HepG2 (cell line): ENCODE measurements around the gene TKFC. TPM values are rescaled to one million over a fixed set of nuclear protein-coding genes. Genes with fewer than 3 reads are reported as not detected.

ENCODE experiments used
- BRD4 ChIP-seq: sonication (generic); formaldehyde crosslinking; IDR thresholded peaks from 2 replicates; pipeline ENCODE4 v1.4.0; 2020; ENCODE audit warnings: missing genetic modification reagents
- CCDC6 ChIP-seq: sonication (generic); formaldehyde crosslinking; IDR thresholded peaks from 2 replicates; pipeline ENCODE4 v1.8.1; 2022; ENCODE audit warnings: mild to moderate bottlenecking, missing genetic modification reagents, moderate library complexity
- CENPT ChIP-seq: sonication (generic); formaldehyde crosslinking; IDR thresholded peaks from 2 replicates; pipeline ENCODE4 v1.8.0; 2022; ENCODE audit warnings: low read depth, mild to moderate bottlenecking, moderate library complexity, missing genetic modification reagents
- ELF4 ChIP-seq: sonication (generic); formaldehyde crosslinking; IDR thresholded peaks from 2 replicates; pipeline ENCODE4 v1.5.0; 2020; ENCODE audit warnings: missing genetic modification reagents, mild to moderate bottlenecking, moderate library complexity, borderline replicate concordance
- FOXC1 ChIP-seq: sonication (generic); formaldehyde crosslinking; IDR thresholded peaks from 2 replicates; pipeline ENCODE4 v1.8.0; 2022; ENCODE audit warnings: mild to moderate bottlenecking, missing genetic modification reagents, borderline replicate concordance
- FOXK1 ChIP-seq: sonication (generic); formaldehyde crosslinking; IDR thresholded peaks from 2 replicates; pipeline ENCODE4 v1.4.0; 2020; ENCODE audit warnings: low read depth, missing genetic modification reagents, borderline replicate concordance
- HIC2 ChIP-seq: sonication (generic); formaldehyde crosslinking; IDR thresholded peaks from 2 replicates; pipeline ENCODE4 v1.9.0; 2022; ENCODE audit warnings: low read depth, missing genetic modification reagents
- HOXA3 ChIP-seq: sonication (generic); formaldehyde crosslinking; IDR thresholded peaks from 2 replicates; pipeline ENCODE4 v1.5.0; 2020; ENCODE audit warnings: missing genetic modification reagents
- NFE2L2 ChIP-seq: fragments of 150-350 bp; IDR thresholded peaks from 2 replicates; pipeline ENCODE4 v1.6.1; 2014; ENCODE audit warnings: low read length
- POLR2G ChIP-seq: fragments of 200-400 bp; formaldehyde crosslinking; IDR thresholded peaks from 2 replicates; pipeline ENCODE4 v1.6.1; 2018; ENCODE audit warnings: mild to moderate bottlenecking, low read depth, low read length, moderate library complexity
- SIN3A ChIP-seq: IDR thresholded peaks from 2 replicates; pipeline ENCODE4 v1.6.1; 2011; ENCODE audit warnings: low read depth, mild to moderate bottlenecking, control low read depth, low read length, borderline replicate concordance
- STAT6 ChIP-seq: sonication (generic); formaldehyde crosslinking; IDR thresholded peaks from 2 replicates; pipeline ENCODE4 v1.4.0; 2020; ENCODE audit warnings: missing genetic modification reagents, mild to moderate bottlenecking, borderline replicate concordance
- TCF12 ChIP-seq, 2 experiments: fragments of 450-650 bp in 1 of 2; sonication (generic) in 1 of 2; formaldehyde crosslinking in 1 of 2; IDR thresholded peaks; 2 replicates each; pipeline versions ENCODE4 v1.6.1 to v1.8.0; 2017 to 2022; ENCODE audit warnings: antibody characterized with exemption in 1 of 2, mild to moderate bottlenecking in 1 of 2, missing genetic modification reagents in 1 of 2, moderate library complexity in 1 of 2
- TEAD3 ChIP-seq: optimal IDR thresholded peaks from 2 replicates; pipeline ENCODE3; 2016; ENCODE audit warnings: borderline replicate concordance
- ZKSCAN1 ChIP-seq: fragments of 150-350 bp; IDR thresholded peaks from 2 replicates; pipeline ENCODE4 v1.6.1; 2014; ENCODE audit warnings: low read length
- ZNF558 ChIP-seq: sonication (generic); formaldehyde crosslinking; IDR thresholded peaks from 2 replicates; pipeline ENCODE4 v1.9.0; 2022; ENCODE audit warnings: mild to moderate bottlenecking, missing genetic modification reagents, borderline replicate concordance
- ZNF567 ChIP-seq: sonication (generic); formaldehyde crosslinking; IDR thresholded peaks from 2 replicates; pipeline ENCODE4 v1.8.1; 2023; ENCODE audit warnings: mild to moderate bottlenecking, missing genetic modification reagents, borderline replicate concordance
- ZNF781 ChIP-seq: sonication (generic); formaldehyde crosslinking; IDR thresholded peaks from 2 replicates; pipeline ENCODE4 v1.5.1; 2020; ENCODE audit warnings: borderline replicate concordance, mild to moderate bottlenecking, missing genetic modification reagents; ENCODE audit errors: not compliant biosample characterization
- polyA plus RNA-seq, 8 experiments: library from polyadenylated mRNA; depleted of rRNA in 3 of 8; stranded (reverse) in 7 of 8; unstranded in 1 of 8; fragments of >200 nt; fragmentation: Illumina TruSeq in 4 of 8; extraction: Trizol in 4 of 8; gene quantifications; 2 replicates each; pipeline versions ENCODE4 v1.2.1 to v1.2.3, GENCODE V29; 2011 to 2016; ENCODE audit warnings: low read depth in 4 of 8, missing spikeins in 1 of 8, mixed read lengths in 1 of 8; ENCODE audit not compliant: insufficient read depth in 1 of 8
- total RNA-seq, 5 experiments: library from RNA; depleted of rRNA; stranded (reverse); fragments of >200 nt; fragmentation: Illumina TruSeq; extraction: Trizol; gene quantifications; 2 replicates each; pipeline ENCODE4 v1.2.3, GENCODE V29; 2016; ENCODE audit warnings: low read depth in 1 of 5
- TF ChIP-seq, protein P1 (sequence below): sonication (generic); formaldehyde crosslinking; IDR thresholded peaks from 2 replicates; pipeline ENCODE4 v1.4.0; 2020; ENCODE audit warnings: missing genetic modification reagents
- TF ChIP-seq, protein P2 (sequence below): sonication (generic); formaldehyde crosslinking; IDR thresholded peaks from 2 replicates; pipeline ENCODE4 v1.5.0; 2020; ENCODE audit warnings: mild to moderate bottlenecking, missing genetic modification reagents, moderate library complexity

The TKFC gene
- total and polyA plus RNA-seq, 2 of the 13 experiments (the other 11 are each of a cell fraction or from before 2014, with no cell fraction given): 147 to 197 TPM

- TF ChIP-seq, protein P1, sequence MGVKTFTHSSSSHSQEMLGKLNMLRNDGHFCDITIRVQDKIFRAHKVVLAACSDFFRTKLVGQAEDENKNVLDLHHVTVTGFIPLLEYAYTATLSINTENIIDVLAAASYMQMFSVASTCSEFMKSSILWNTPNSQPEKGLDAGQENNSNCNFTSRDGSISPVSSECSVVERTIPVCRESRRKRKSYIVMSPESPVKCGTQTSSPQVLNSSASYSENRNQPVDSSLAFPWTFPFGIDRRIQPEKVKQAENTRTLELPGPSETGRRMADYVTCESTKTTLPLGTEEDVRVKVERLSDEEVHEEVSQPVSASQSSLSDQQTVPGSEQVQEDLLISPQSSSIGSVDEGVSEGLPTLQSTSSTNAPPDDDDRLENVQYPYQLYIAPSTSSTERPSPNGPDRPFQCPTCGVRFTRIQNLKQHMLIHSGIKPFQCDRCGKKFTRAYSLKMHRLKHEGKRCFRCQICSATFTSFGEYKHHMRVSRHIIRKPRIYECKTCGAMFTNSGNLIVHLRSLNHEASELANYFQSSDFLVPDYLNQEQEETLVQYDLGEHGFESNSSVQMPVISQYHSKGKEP (CRISPR knock-in tag): peak; percentile 83; the same call in 1 of the 2 replicates
- peak; percentile 94 for TF ChIP-seq POLR2G
- TF ChIP-seq ZKSCAN1: no peak
- no peak for TF ChIP-seq TCF12 (IDR thresholded peaks at IDR 0.05)
- peak; percentile 11; the same call in 1 of the 2 replicates for TF ChIP-seq TCF12 (CRISPR knock-in tag; IDR thresholded peaks at IDR 0.05)
- TF ChIP-seq, protein P2, sequence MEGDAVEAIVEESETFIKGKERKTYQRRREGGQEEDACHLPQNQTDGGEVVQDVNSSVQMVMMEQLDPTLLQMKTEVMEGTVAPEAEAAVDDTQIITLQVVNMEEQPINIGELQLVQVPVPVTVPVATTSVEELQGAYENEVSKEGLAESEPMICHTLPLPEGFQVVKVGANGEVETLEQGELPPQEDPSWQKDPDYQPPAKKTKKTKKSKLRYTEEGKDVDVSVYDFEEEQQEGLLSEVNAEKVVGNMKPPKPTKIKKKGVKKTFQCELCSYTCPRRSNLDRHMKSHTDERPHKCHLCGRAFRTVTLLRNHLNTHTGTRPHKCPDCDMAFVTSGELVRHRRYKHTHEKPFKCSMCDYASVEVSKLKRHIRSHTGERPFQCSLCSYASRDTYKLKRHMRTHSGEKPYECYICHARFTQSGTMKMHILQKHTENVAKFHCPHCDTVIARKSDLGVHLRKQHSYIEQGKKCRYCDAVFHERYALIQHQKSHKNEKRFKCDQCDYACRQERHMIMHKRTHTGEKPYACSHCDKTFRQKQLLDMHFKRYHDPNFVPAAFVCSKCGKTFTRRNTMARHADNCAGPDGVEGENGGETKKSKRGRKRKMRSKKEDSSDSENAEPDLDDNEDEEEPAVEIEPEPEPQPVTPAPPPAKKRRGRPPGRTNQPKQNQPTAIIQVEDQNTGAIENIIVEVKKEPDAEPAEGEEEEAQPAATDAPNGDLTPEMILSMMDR (CRISPR knock-in tag): peak; percentile 4; the same call in 1 of the 2 replicates
- TF ChIP-seq NFE2L2: no peak
- peak; percentile 92; the same call in 1 of the 2 replicates for TF ChIP-seq SIN3A
- TF ChIP-seq ZNF781 (CRISPR knock-in tag): peak; percentile 68
- TF ChIP-seq CCDC6: peak; percentile 95
- TF ChIP-seq TEAD3 (CRISPR knock-in tag): peak; percentile 53
- TF ChIP-seq ZNF567 (CRISPR knock-in tag): no peak; the same call in 1 of the 2 replicates
- peak; percentile 88; the same call in 1 of the 2 replicates for TF ChIP-seq HOXA3 (CRISPR knock-in tag)
- peak; percentile 89 for TF ChIP-seq FOXK1 (CRISPR knock-in tag)
- 0 out of 2 replicates have a peak, but pooled peaks have one; percentile 54 for TF ChIP-seq STAT6 (CRISPR knock-in tag)
- TF ChIP-seq CENPT (CRISPR knock-in tag): peak; percentile 65; the same call in 1 of the 2 replicates
- 0 out of 2 replicates have a peak, but pooled peaks have one; percentile 1 for TF ChIP-seq ELF4
- TF ChIP-seq BRD4 (CRISPR knock-in tag): peak; percentile 64
- peak; percentile 91 for TF ChIP-seq FOXC1
- TF ChIP-seq ZNF558: no peak
- TF ChIP-seq HIC2 (CRISPR knock-in tag): peak; percentile 45; the same call in 1 of the 2 replicates
Observed at GRCh38 chr11:61332797-61333549, at the start of gene TKFC, which contains the start of gene DDB1 (continued).
